ENCODE results near the gene NCAPG2. TPM values are rescaled to one million over a fixed set of nuclear protein-coding genes. Genes with fewer than 3 reads are reported as not detected.

The NCAPG2 gene
- total and polyA plus RNA-seq, 2 of the 13 experiments (the other 11 are each of a cell fraction or from before 2014, with no cell fraction given), result 15.1 to 30.7 TPM

DNA sequence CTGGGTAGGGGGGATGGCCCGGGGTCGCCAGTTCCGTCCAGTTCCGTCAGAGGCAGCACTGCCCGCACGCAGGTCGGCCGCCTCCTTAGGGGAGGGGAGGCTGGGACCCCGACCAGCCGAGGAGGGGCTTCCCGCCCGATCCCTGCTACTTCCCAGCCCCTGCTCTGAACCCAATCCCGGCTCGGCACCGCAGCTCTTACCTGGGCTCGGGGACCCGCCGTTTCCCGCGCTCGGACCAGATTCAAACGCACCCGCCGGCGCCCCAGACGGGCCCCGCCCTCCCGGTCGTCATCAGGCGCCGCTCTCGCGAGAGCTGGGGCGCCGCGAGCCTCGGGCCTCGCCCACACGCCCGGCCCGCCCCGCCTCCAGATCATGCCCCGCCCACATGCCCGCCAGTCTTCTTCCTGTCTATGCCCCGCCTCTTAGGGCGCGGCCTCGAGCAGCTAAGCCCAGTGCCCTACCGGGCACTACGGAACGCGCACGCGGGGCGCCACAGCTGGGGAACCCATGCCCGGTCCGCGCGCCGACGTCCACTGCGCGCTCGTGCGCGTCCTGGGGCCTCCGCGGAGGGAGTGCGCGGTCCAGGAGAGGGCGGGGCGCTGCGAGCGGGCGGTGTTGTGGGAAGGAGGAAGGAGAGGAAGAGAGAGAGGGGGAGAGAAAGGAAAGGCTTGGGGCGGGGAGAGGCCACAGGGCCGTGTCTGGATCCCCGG lies at the start of gene NCAPG2 (continued):
- TF ChIP-seq TP53 (CRISPR knock-in tag; conservative IDR thresholded peaks at IDR 0.05), result no peak
- no peak for TF ChIP-seq EZH2 (conservative IDR thresholded peaks at IDR 0.05; ENCODE audit: low read depth, low read length)
- TF ChIP-seq HOXA9 (CRISPR knock-in tag; IDR thresholded peaks at IDR 0.05; ENCODE audit: borderline replicate concordance), result peak; percentile 67
- no peak for TF ChIP-seq ZNF432 (CRISPR knock-in tag; IDR thresholded peaks at IDR 0.05; ENCODE audit: borderline replicate concordance)
- TF ChIP-seq ZBTB20 (CRISPR knock-in tag; IDR thresholded peaks at IDR 0.05; ENCODE audit: borderline replicate concordance, low read depth), result peak; percentile 26; the same call in 1 of the 2 replicates
- 0 out of 2 replicates have a peak, but pooled peaks have one; percentile 56 for TF ChIP-seq SNAI1 (CRISPR knock-in tag; IDR thresholded peaks at IDR 0.05; ENCODE audit: borderline replicate concordance)
- TF ChIP-seq, protein P1, sequence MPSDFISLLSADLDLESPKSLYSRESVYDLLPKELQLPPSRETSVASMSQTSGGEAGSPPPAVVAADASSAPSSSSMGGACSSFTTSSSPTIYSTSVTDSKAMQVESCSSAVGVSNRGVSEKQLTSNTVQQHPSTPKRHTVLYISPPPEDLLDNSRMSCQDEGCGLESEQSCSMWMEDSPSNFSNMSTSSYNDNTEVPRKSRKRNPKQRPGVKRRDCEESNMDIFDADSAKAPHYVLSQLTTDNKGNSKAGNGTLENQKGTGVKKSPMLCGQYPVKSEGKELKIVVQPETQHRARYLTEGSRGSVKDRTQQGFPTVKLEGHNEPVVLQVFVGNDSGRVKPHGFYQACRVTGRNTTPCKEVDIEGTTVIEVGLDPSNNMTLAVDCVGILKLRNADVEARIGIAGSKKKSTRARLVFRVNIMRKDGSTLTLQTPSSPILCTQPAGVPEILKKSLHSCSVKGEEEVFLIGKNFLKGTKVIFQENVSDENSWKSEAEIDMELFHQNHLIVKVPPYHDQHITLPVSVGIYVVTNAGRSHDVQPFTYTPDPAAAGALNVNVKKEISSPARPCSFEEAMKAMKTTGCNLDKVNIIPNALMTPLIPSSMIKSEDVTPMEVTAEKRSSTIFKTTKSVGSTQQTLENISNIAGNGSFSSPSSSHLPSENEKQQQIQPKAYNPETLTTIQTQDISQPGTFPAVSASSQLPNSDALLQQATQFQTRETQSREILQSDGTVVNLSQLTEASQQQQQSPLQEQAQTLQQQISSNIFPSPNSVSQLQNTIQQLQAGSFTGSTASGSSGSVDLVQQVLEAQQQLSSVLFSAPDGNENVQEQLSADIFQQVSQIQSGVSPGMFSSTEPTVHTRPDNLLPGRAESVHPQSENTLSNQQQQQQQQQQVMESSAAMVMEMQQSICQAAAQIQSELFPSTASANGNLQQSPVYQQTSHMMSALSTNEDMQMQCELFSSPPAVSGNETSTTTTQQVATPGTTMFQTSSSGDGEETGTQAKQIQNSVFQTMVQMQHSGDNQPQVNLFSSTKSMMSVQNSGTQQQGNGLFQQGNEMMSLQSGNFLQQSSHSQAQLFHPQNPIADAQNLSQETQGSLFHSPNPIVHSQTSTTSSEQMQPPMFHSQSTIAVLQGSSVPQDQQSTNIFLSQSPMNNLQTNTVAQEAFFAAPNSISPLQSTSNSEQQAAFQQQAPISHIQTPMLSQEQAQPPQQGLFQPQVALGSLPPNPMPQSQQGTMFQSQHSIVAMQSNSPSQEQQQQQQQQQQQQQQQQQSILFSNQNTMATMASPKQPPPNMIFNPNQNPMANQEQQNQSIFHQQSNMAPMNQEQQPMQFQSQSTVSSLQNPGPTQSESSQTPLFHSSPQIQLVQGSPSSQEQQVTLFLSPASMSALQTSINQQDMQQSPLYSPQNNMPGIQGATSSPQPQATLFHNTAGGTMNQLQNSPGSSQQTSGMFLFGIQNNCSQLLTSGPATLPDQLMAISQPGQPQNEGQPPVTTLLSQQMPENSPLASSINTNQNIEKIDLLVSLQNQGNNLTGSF (CRISPR knock-in tag; IDR thresholded peaks at IDR 0.05), result no peak
- no peak for TF ChIP-seq NBN (conservative IDR thresholded peaks at IDR 0.05)
- TF ChIP-seq NR2F2 (IDR thresholded peaks at IDR 0.05; ENCODE audit: borderline replicate concordance, low read depth), result no peak
- TF ChIP-seq ZNF569 (CRISPR knock-in tag; IDR thresholded peaks at IDR 0.05; ENCODE audit: borderline replicate concordance), result no peak
- TF ChIP-seq AKAP8 (CRISPR knock-in tag; IDR thresholded peaks at IDR 0.05), result peak; percentile 90
- TF ChIP-seq, protein P2, sequence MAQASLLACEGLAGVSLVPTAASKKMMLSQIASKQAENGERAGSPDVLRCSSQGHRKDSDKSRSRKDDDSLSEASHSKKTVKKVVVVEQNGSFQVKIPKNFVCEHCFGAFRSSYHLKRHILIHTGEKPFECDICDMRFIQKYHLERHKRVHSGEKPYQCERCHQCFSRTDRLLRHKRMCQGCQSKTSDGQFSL (CRISPR knock-in tag; IDR thresholded peaks at IDR 0.05), result no peak
- 0 out of 2 replicates have a peak, but pooled peaks have one; percentile 18 for TF ChIP-seq ZNF12 (CRISPR knock-in tag; IDR thresholded peaks at IDR 0.05)
- TF ChIP-seq ARNT2 (CRISPR knock-in tag; IDR thresholded peaks at IDR 0.05; ENCODE audit: low read depth), result peak; percentile 96
- TF ChIP-seq PCBP1 (IDR thresholded peaks at IDR 0.05; ENCODE audit: borderline replicate concordance, low read depth, low read length), result 0 out of 2 replicates have a peak, but pooled peaks have one; percentile 13
- peak; percentile 71; the same call in 1 of the 2 replicates for TF ChIP-seq KDM5B (CRISPR knock-in tag; IDR thresholded peaks at IDR 0.05; ENCODE audit: borderline replicate concordance)
- TF ChIP-seq NONO (IDR thresholded peaks at IDR 0.05), result no peak
- peak; percentile 94 for TF ChIP-seq NONO (CRISPR knock-in tag; conservative IDR thresholded peaks at IDR 0.05)
- TF ChIP-seq KLF9 (CRISPR knock-in tag; IDR thresholded peaks at IDR 0.05; ENCODE audit: low read depth), result peak; percentile 70; the same call in 1 of the 2 replicates
- no peak for TF ChIP-seq SP140L (CRISPR knock-in tag; IDR thresholded peaks at IDR 0.05; ENCODE audit: borderline replicate concordance)

All from HepG2 (cell line).